ENCODE results near the gene TMEM258. TPM values are rescaled to one million over a fixed set of nuclear protein-coding genes. Genes with fewer than 3 reads are reported as not detected.

The TMEM258 gene
- polyA plus RNA-seq, 1 of the 3 experiments (the other 2 are of a cell fraction) = 454 TPM

DNA sequence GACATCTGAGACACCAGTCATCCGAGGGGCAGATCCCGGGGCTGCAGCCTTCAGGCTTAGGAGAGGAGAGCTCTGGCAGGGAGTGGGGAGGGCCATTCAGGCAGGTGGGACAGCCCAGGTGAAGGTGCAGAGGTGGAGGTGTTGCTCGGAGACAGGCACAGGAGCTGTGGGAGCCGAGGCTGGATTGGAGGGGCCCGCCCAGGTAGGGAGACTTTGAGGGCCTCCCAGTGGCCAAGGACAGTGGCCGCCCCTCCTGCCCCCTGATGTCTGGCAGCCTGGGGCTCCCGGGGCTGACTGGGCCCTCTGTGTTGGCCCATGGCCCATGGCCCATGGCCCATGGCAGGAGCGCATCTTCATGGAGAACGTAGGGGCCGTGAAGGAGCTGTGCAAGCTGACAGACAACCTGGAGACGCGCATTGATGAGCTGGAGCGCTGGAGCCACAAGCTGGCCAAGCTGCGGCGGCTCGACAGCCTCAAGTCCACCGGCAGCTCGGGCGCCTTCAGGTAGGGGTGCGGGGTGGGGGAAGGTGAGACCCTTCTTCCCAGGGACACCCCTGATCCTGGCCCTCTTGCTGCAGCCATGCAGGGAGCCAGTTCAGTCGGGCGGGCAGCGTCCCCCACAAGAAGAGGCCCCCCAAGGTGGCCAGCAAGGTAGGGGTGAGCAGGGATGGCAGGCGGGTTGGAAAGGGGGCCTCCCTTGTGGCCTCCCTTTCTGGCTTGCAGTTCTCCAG, 13.3 kb downstream of the TMEM258 start:
- no peak overlapping the region for H2AFZ ChIP-seq (ENCODE audit: low read depth)
- WGBS (ENCODE audit: low lambda C conversion rate) = 92% methylated on average over 5 of the region's 24 CpGs
- no peaks in the 10 kb centered on the region for H3K9me2 ChIP-seq
- TF ChIP-seq, protein P1, sequence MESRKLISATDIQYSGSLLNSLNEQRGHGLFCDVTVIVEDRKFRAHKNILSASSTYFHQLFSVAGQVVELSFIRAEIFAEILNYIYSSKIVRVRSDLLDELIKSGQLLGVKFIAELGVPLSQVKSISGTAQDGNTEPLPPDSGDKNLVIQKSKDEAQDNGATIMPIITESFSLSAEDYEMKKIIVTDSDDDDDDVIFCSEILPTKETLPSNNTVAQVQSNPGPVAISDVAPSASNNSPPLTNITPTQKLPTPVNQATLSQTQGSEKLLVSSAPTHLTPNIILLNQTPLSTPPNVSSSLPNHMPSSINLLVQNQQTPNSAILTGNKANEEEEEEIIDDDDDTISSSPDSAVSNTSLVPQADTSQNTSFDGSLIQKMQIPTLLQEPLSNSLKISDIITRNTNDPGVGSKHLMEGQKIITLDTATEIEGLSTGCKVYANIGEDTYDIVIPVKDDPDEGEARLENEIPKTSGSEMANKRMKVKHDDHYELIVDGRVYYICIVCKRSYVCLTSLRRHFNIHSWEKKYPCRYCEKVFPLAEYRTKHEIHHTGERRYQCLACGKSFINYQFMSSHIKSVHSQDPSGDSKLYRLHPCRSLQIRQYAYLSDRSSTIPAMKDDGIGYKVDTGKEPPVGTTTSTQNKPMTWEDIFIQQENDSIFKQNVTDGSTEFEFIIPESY (IDR thresholded peaks at IDR 0.05; ENCODE audit: borderline replicate concordance, low read depth) = no peak
- TF ChIP-seq SMC3 (IDR thresholded peaks at IDR 0.05; ENCODE audit: low read depth, low read length) (no peak), YY1 (IDR thresholded peaks at IDR 0.05; ENCODE audit: low read depth) (no peak), RAD21 (IDR thresholded peaks at IDR 0.05; ENCODE audit: low read length) (no peak), NFIC (IDR thresholded peaks at IDR 0.05; ENCODE audit: borderline replicate concordance) (no peak), RXRA (IDR thresholded peaks at IDR 0.05; ENCODE audit: borderline replicate concordance, low read depth) (no peak), MXI1 (IDR thresholded peaks at IDR 0.05; ENCODE audit: low read depth, low read length) (no peak)
- TF ChIP-seq, protein P2, sequence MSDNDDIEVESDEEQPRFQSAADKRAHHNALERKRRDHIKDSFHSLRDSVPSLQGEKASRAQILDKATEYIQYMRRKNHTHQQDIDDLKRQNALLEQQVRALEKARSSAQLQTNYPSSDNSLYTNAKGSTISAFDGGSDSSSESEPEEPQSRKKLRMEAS (IDR thresholded peaks at IDR 0.05; ENCODE audit: low read depth) = no peak
- TF ChIP-seq, protein P3, sequence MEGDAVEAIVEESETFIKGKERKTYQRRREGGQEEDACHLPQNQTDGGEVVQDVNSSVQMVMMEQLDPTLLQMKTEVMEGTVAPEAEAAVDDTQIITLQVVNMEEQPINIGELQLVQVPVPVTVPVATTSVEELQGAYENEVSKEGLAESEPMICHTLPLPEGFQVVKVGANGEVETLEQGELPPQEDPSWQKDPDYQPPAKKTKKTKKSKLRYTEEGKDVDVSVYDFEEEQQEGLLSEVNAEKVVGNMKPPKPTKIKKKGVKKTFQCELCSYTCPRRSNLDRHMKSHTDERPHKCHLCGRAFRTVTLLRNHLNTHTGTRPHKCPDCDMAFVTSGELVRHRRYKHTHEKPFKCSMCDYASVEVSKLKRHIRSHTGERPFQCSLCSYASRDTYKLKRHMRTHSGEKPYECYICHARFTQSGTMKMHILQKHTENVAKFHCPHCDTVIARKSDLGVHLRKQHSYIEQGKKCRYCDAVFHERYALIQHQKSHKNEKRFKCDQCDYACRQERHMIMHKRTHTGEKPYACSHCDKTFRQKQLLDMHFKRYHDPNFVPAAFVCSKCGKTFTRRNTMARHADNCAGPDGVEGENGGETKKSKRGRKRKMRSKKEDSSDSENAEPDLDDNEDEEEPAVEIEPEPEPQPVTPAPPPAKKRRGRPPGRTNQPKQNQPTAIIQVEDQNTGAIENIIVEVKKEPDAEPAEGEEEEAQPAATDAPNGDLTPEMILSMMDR (IDR thresholded peaks at IDR 0.05) = no peak
- no peaks in the 10 kb centered on the region for H3K79me2 ChIP-seq (ENCODE audit: insufficient read depth)
- no peak for DNase-seq
- H3K4me2 ChIP-seq = no peak overlapping the region
- CTCF ChIA-PET = interaction anchor here (1.0 to 10.8 kb wide), 8 partner anchors 9 to 37 kb away, joined by 3 to 78 read pairs (median 5); partner anchors contain the start of gene MYRF
- H3K36me3 ChIP-seq (replicated peaks in 1 of 2; ENCODE audit: control insufficient read depth in 1 of 2, insufficient read depth in 2 of 2, low read length in 1 of 2) = peaks cover 0 to under 1% of the 10 kb centered on the region in 2 experiments
- H3F3A ChIP-seq (replicated peaks; ENCODE audit: insufficient read depth) = no peaks in the 10 kb centered on the region
- no peak overlapping the region for H3K9ac ChIP-seq
- H3K4me1 ChIP-seq (ENCODE audit: control insufficient read depth in 1 of 2, insufficient read depth in 2 of 2, low read depth in 1 of 2, low read length in 1 of 2) = peaks cover 0 to 32% of the 10 kb centered on the region in 2 experiments; a peak in 1 of 4 replicates
- POLR2A ChIA-PET = no interaction called here
- H3K4me3 ChIP-seq (ENCODE audit: low read depth in 2 of 2, low read length in 1 of 2) = no peak overlapping the region
- no peaks in the 10 kb centered on the region for H4K20me1 ChIP-seq (ENCODE audit: insufficient read depth)
- no peak overlapping the region for H3K27ac ChIP-seq (ENCODE audit: low read depth in 2 of 2, low read length in 1 of 2)
- no peaks in the 10 kb centered on the region for H3K27me3 ChIP-seq (ENCODE audit: insufficient read depth)
- no peaks in the 10 kb centered on the region for H3K9me3 ChIP-seq

DNA sequence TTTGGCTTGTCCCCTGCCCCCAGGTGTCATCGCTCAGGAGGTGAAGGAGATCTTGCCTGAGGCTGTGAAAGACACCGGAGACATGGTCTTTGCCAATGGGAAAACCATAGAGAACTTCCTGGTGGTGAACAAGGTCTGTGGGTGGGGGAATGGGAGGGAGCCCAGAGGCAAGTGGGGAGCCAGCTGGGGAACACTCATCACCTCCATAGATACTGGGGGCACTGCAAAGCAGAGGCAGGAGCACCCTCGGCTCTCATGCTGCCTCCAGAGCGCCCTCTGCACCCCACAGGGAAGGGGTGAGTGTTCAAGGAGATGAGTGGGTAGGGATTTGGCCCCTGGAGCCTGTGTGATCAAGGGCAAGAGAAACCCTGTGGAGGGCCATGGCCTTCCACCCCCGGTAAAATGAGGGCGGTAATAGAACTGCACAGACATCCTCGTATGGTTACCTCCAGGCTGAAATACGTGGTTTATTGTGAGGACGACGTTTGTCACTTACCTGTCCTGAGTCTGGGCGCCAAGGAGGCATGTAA, 14.0 kb downstream of the TMEM258 start:
- H3K4me1 ChIP-seq (ENCODE audit: control insufficient read depth in 1 of 2, insufficient read depth in 2 of 2, low read depth in 1 of 2, low read length in 1 of 2) = peaks cover 0 to 35% of the 10 kb centered on the region in 2 experiments; a peak in 1 of 4 replicates
- 89% methylated on average over 9 of the region's 11 CpGs for WGBS (ENCODE audit: low lambda C conversion rate)
- H3K4me3 ChIP-seq (ENCODE audit: low read depth in 2 of 2, low read length in 1 of 2) = no peak overlapping the region
- H3F3A ChIP-seq (replicated peaks; ENCODE audit: insufficient read depth) = no peaks in the 10 kb centered on the region
- H3K36me3 ChIP-seq (replicated peaks in 1 of 2; ENCODE audit: control insufficient read depth in 1 of 2, insufficient read depth in 2 of 2, low read length in 1 of 2) = no peaks in the 10 kb centered on the region
- no peaks in the 10 kb centered on the region for H3K9me2 ChIP-seq
- H3K79me2 ChIP-seq (ENCODE audit: insufficient read depth) = no peaks in the 10 kb centered on the region
- H3K9ac ChIP-seq = no peak overlapping the region
- no peak for DNase-seq
- H3K4me2 ChIP-seq = no peak overlapping the region
- CTCF ChIA-PET = interaction anchor here (0.8 to 5.6 kb wide), 6 partner anchors 9 to 304 kb away, joined by 3 to 78 read pairs (median 4); no protein-coding TSS in a partner anchor
- no peak overlapping the region for H3K27ac ChIP-seq (ENCODE audit: low read depth in 2 of 2, low read length in 1 of 2)
- no peaks in the 10 kb centered on the region for H3K9me3 ChIP-seq
- H2AFZ ChIP-seq (ENCODE audit: low read depth) = no peak overlapping the region
- no peaks in the 10 kb centered on the region for H3K27me3 ChIP-seq (ENCODE audit: insufficient read depth)
- H4K20me1 ChIP-seq (ENCODE audit: insufficient read depth) = no peaks in the 10 kb centered on the region
- POLR2A ChIA-PET = no interaction called here
- TF ChIP-seq RAD21 (IDR thresholded peaks at IDR 0.05; ENCODE audit: low read length) = no peak
- TF ChIP-seq, protein P4, sequence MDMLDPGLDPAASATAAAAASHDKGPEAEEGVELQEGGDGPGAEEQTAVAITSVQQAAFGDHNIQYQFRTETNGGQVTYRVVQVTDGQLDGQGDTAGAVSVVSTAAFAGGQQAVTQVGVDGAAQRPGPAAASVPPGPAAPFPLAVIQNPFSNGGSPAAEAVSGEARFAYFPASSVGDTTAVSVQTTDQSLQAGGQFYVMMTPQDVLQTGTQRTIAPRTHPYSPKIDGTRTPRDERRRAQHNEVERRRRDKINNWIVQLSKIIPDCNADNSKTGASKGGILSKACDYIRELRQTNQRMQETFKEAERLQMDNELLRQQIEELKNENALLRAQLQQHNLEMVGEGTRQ (IDR thresholded peaks at IDR 0.05; ENCODE audit: borderline replicate concordance, low read depth, low read length) = no peak
- TF ChIP-seq SMC3 (IDR thresholded peaks at IDR 0.05; ENCODE audit: low read depth, low read length) = no peak
- TF ChIP-seq, protein P5, sequence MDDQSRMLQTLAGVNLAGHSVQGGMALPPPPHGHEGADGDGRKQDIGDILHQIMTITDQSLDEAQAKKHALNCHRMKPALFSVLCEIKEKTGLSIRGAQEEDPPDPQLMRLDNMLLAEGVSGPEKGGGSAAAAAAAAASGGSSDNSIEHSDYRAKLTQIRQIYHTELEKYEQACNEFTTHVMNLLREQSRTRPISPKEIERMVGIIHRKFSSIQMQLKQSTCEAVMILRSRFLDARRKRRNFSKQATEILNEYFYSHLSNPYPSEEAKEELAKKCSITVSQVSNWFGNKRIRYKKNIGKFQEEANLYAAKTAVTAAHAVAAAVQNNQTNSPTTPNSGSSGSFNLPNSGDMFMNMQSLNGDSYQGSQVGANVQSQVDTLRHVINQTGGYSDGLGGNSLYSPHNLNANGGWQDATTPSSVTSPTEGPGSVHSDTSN (IDR thresholded peaks at IDR 0.05) = no peak
- TF ChIP-seq GATA2 (CRISPR knock-in tag; IDR thresholded peaks at IDR 0.05) = no peak
- no peak for TF ChIP-seq FOSL2 (IDR thresholded peaks at IDR 0.05; ENCODE audit: borderline replicate concordance, low read depth)
- TF ChIP-seq, protein P6, sequence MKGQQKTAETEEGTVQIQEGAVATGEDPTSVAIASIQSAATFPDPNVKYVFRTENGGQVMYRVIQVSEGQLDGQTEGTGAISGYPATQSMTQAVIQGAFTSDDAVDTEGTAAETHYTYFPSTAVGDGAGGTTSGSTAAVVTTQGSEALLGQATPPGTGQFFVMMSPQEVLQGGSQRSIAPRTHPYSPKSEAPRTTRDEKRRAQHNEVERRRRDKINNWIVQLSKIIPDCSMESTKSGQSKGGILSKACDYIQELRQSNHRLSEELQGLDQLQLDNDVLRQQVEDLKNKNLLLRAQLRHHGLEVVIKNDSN (IDR thresholded peaks at IDR 0.05; ENCODE audit: borderline replicate concordance, low read depth) = no peak
- no peak for TF ChIP-seq SIN3A (IDR thresholded peaks at IDR 0.05; ENCODE audit: borderline replicate concordance, low read depth, low read length)
- no peak for TF ChIP-seq TCF12 (IDR thresholded peaks at IDR 0.05)
- TF ChIP-seq YY1 (IDR thresholded peaks at IDR 0.05; ENCODE audit: low read depth) = no peak
- TF ChIP-seq FOXM1 (IDR thresholded peaks at IDR 0.05; ENCODE audit: low read depth) = no peak

Data from SK-N-SH (cell line).